Neural progenitor cell (in vitro differentiated cells): ENCODE results near the gene RARRES1. TPM values are rescaled to one million over a fixed set of nuclear protein-coding genes. Genes with fewer than 3 reads are reported as not detected.

Experiments used
- DNase-seq: peaks from one replicate; pipeline ENCODE4 v3.0.0-alpha.2; 2016; ENCODE audit warnings: low spot score
- H2AFZ ChIP-seq: fragments of 200-600 bp; sonication (generic); replicated peaks from 2 replicates; pipeline ENCODE4 v1.6.1; 2016; ENCODE audit warnings: antibody characterized with exemption
- H3F3A ChIP-seq: fragments of 200-600 bp; sonication (generic); 2 replicates; pipeline ENCODE4 v1.6.1; 2016; ENCODE audit warnings: antibody characterized with exemption, low read depth
- H3K27ac ChIP-seq: fragments of 200-600 bp; sonication (generic); 2 replicates; pipeline ENCODE4 v1.5.1; 2016; ENCODE audit warnings: mild to moderate bottlenecking
- H3K27me3 ChIP-seq: fragments of 200-600 bp; sonication (generic); 2 replicates; pipeline ENCODE4 v1.6.1; 2016; ENCODE audit warnings: mild to moderate bottlenecking, moderate library complexity
- H3K36me3 ChIP-seq: fragments of 200-600 bp; sonication (generic); 2 replicates; pipeline ENCODE4 v1.5.1; 2016
- H3K4me1 ChIP-seq: fragments of 200-600 bp; sonication (generic); 2 replicates; pipeline ENCODE4 v1.6.1; 2016; ENCODE audit warnings: mixed run types
- H3K4me2 ChIP-seq: fragments of 200-600 bp; sonication (generic); 2 replicates; pipeline ENCODE4 v1.6.1; 2016
- H3K4me3 ChIP-seq: fragments of 200-600 bp; sonication (generic); 2 replicates; pipeline ENCODE4 v1.5.1; 2016
- H3K79me2 ChIP-seq: fragments of 200-600 bp; sonication (generic); 2 replicates; pipeline ENCODE4 v1.6.1; 2016; ENCODE audit warnings: low read depth
- H3K9ac ChIP-seq: fragments of 200-600 bp; sonication (generic); 2 replicates; pipeline ENCODE4 v1.6.1; 2016
- H3K9me3 ChIP-seq: fragments of 200-600 bp; sonication (generic); 2 replicates; pipeline ENCODE4 v1.5.1; 2016; ENCODE audit warnings: low read depth
- H4K20me1 ChIP-seq: fragments of 200-600 bp; sonication (generic); 2 replicates; pipeline ENCODE4 v1.6.1; 2016; ENCODE audit warnings: low read depth
- H3K27ac Mint-ChIP-seq: 3 replicates; pipeline ENCODE4 v1.8.0; 2021; ENCODE audit warnings: mixed read lengths
- H3K27me3 Mint-ChIP-seq: 2 replicates; pipeline ENCODE4 v1.8.0; 2022; ENCODE audit warnings: low read depth, mild to moderate bottlenecking, inconsistent platforms, moderate library complexity, mixed read lengths; ENCODE audit not compliant: insufficient read depth
- H3K36me3 Mint-ChIP-seq: 3 replicates; pipeline ENCODE4 v1.8.0; 2021; ENCODE audit warnings: mixed read lengths
- H3K4me1 Mint-ChIP-seq: 3 replicates; pipeline ENCODE4 v1.8.0; 2021; ENCODE audit warnings: mixed read lengths
- H3K4me3 Mint-ChIP-seq: 3 replicates; pipeline ENCODE4 v1.8.0; 2021; ENCODE audit warnings: mild to moderate bottlenecking, moderate library complexity, mixed read lengths
- H3K9me3 Mint-ChIP-seq: 3 replicates; pipeline ENCODE4 v1.8.0; 2020; ENCODE audit warnings: mixed read lengths
- EZH2 ChIP-seq: fragments of 200-600 bp; sonication (generic); IDR thresholded peaks from 2 replicates; pipeline ENCODE4 v1.6.1; 2017; ENCODE audit warnings: antibody characterized with exemption, mild to moderate bottlenecking, moderate library complexity
- EZH2phosphoT487 ChIP-seq: fragments of 200-600 bp; sonication (generic); IDR thresholded peaks from 2 replicates; pipeline ENCODE4 v1.6.1; 2017; ENCODE audit warnings: antibody characterized with exemption
- total RNA-seq: library from RNA; depleted of rRNA; stranded (reverse); fragments of >200 nt; gene quantifications from 2 replicates; pipeline ENCODE4 v1.2.3, GENCODE V29; 2015; ENCODE audit warnings: low replicate concordance
- TF ChIP-seq, protein P1 (sequence below): fragments of 200-600 bp; sonication (generic); IDR thresholded peaks from 2 replicates; pipeline ENCODE4 v1.5.1; 2017; ENCODE audit warnings: antibody characterized with exemption, mild to moderate bottlenecking

Gene RARRES1
- total RNA-seq, 1 donor from 2014 or later, result 0.21 TPM

DNA sequence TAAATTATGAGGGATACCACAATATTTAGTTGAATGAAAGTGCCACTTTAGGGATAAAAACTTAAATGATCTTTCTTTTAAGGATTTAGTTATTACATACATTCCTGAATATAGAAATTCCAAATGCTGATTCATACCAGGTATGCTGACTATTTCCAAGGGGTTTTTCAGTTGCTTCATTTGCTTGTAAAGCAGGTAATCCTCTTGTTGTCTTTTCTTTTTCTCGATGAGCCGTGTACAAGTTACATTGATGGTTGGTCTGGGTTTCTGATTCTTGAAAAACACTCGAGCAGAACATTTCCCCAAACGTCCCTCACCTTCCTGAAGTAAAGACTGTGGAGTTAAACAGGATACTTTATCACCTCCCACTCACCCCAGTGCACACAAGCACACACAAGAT is 21.7 kb downstream of the RARRES1 start:
- Mint-ChIP-seq H3K27me3 (no peaks in the 10 kb centered on the region), H3K36me3 (peaks cover 11% of the 10 kb centered on the region), H3K9me3 (no peaks in the 10 kb centered on the region), H3K4me3 (no peak overlapping the region), H3K4me1 (peaks cover 12% of the 10 kb centered on the region), H3K27ac (no peak overlapping the region)
- Histone ChIP-seq H3K79me2 (no peaks in the 10 kb centered on the region), H3K27me3 (no peaks in the 10 kb centered on the region), H3K9me3 (no peaks in the 10 kb centered on the region), H3K4me1 (no peaks in the 10 kb centered on the region), H3F3A (no peaks in the 10 kb centered on the region), H4K20me1 (no peaks in the 10 kb centered on the region), H3K36me3 (no peaks in the 10 kb centered on the region), H3K4me2 (no peak overlapping the region), H3K27ac (no peak overlapping the region), H3K9ac (no peak overlapping the region), H3K4me3 (no peak overlapping the region), H2AFZ (no peak overlapping the region)
- TF ChIP-seq EZH2 (no peak), EZH2phosphoT487 (no peak)
- TF ChIP-seq, protein P1, sequence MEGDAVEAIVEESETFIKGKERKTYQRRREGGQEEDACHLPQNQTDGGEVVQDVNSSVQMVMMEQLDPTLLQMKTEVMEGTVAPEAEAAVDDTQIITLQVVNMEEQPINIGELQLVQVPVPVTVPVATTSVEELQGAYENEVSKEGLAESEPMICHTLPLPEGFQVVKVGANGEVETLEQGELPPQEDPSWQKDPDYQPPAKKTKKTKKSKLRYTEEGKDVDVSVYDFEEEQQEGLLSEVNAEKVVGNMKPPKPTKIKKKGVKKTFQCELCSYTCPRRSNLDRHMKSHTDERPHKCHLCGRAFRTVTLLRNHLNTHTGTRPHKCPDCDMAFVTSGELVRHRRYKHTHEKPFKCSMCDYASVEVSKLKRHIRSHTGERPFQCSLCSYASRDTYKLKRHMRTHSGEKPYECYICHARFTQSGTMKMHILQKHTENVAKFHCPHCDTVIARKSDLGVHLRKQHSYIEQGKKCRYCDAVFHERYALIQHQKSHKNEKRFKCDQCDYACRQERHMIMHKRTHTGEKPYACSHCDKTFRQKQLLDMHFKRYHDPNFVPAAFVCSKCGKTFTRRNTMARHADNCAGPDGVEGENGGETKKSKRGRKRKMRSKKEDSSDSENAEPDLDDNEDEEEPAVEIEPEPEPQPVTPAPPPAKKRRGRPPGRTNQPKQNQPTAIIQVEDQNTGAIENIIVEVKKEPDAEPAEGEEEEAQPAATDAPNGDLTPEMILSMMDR, result no peak
- no peak for DNase-seq

DNA sequence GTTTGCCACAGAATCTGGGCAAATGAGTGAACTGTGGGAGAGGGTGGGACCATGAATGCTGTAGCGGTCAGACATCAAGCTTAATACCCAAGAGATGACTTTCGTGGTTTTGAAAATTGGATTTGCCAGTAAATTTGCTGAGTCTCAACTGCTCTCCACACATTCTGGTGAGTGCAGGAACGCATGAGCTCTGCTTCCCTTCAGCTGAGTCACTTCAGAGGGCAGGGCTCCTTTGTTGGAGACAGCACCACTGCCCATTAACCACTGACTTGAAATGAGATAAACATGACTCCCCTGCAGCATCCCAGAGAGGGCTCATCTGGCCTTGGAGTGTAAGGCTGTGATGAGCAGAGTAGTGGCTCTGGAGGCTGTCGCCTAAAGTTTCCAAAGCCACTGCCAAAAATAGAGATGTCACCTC is 22.6 kb downstream of the RARRES1 start:
- Histone ChIP-seq H3K27ac (no peak overlapping the region), H3K4me2 (no peak overlapping the region), H4K20me1 (no peaks in the 10 kb centered on the region), H3K79me2 (no peaks in the 10 kb centered on the region), H3K27me3 (no peaks in the 10 kb centered on the region), H3K9ac (no peak overlapping the region), H3K4me3 (no peak overlapping the region), H3K4me1 (no peaks in the 10 kb centered on the region), H3F3A (no peaks in the 10 kb centered on the region), H2AFZ (no peak overlapping the region), H3K9me3 (no peaks in the 10 kb centered on the region), H3K36me3 (no peaks in the 10 kb centered on the region)
- Mint-ChIP-seq H3K4me1 (peaks cover 12% of the 10 kb centered on the region), H3K9me3 (no peaks in the 10 kb centered on the region), H3K27ac (no peak overlapping the region), H3K27me3 (no peaks in the 10 kb centered on the region), H3K4me3 (no peak overlapping the region), H3K36me3 (peaks cover 13% of the 10 kb centered on the region)
- DNase-seq, result no peak
- TF ChIP-seq EZH2, result no peak
- TF ChIP-seq, protein P1, result no peak
- TF ChIP-seq EZH2phosphoT487, result no peak

DNA sequence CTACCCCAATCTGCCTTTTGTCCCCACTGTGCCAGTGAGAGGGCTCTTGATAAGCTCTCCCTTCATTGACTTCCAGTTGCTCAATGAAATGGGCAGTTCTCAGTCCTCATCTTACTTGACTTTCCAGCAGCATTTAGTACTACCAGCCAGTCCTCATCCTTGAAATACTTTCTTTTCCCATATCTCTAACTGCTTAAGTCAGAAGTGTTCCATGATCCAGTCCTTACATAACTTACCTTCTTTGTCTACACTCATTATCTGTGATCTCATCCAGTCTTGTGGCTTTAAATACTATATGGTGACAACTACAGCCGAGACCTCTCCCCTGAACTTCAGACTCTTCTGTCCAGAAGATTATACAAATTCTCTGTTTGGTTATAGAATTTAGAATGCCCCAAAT is 28.7 kb downstream of the RARRES1 start:
- Histone ChIP-seq H3K27me3 (no peaks in the 10 kb centered on the region), H3F3A (no peaks in the 10 kb centered on the region), H2AFZ (no peak overlapping the region), H3K36me3 (no peaks in the 10 kb centered on the region), H3K4me3 (no peak overlapping the region), H4K20me1 (no peaks in the 10 kb centered on the region), H3K9ac (no peak overlapping the region), H3K4me1 (no peaks in the 10 kb centered on the region), H3K27ac (no peak overlapping the region), H3K79me2 (no peaks in the 10 kb centered on the region), H3K9me3 (no peaks in the 10 kb centered on the region), H3K4me2 (no peak overlapping the region)
- TF ChIP-seq EZH2 (no peak), EZH2phosphoT487 (no peak)
- TF ChIP-seq, protein P1, result no peak
- H3K36me3 Mint-ChIP-seq, result peaks cover 7% of the 10 kb centered on the region
- no peak overlapping the region for H3K27ac Mint-ChIP-seq
- no peaks in the 10 kb centered on the region for H3K4me1 Mint-ChIP-seq
- no peak for DNase-seq
- no peaks in the 10 kb centered on the region for H3K9me3 Mint-ChIP-seq
- no peak overlapping the region for H3K4me3 Mint-ChIP-seq
- no peaks in the 10 kb centered on the region for H3K27me3 Mint-ChIP-seq
